ENCODE results near the gene PSAT1.

Gene PSAT1

DNA sequence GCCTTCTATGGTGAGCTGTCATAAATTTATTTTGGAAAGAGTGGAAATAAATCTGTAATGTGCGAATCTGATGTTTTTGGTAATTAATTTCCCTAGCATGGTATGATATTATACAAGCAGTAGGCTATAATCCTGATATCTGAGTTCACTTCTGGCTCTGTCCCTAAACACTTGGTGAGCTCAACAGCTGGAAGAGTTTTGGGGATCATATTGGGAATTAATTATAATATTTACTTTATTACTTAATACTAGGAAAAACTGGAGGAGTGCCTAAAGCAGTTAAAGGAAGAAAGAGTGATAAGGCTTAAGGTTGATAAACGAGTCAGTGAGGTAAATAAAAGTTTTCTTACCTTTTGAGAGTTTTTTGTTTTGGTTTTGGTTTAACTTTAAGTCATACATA lies 34.3 kb upstream of the PSAT1 start:
- DNase-seq (ENCODE audit: low read depth), result no peak
- H3K4me3 ChIP-seq (ENCODE audit: low read length), result no peak overlapping the region
- TF ChIP-seq, protein P1, sequence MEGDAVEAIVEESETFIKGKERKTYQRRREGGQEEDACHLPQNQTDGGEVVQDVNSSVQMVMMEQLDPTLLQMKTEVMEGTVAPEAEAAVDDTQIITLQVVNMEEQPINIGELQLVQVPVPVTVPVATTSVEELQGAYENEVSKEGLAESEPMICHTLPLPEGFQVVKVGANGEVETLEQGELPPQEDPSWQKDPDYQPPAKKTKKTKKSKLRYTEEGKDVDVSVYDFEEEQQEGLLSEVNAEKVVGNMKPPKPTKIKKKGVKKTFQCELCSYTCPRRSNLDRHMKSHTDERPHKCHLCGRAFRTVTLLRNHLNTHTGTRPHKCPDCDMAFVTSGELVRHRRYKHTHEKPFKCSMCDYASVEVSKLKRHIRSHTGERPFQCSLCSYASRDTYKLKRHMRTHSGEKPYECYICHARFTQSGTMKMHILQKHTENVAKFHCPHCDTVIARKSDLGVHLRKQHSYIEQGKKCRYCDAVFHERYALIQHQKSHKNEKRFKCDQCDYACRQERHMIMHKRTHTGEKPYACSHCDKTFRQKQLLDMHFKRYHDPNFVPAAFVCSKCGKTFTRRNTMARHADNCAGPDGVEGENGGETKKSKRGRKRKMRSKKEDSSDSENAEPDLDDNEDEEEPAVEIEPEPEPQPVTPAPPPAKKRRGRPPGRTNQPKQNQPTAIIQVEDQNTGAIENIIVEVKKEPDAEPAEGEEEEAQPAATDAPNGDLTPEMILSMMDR (IDR thresholded peaks at IDR 0.05; ENCODE audit: insufficient read depth, low read depth, low read length, missing control alignments), result no peak

DNA sequence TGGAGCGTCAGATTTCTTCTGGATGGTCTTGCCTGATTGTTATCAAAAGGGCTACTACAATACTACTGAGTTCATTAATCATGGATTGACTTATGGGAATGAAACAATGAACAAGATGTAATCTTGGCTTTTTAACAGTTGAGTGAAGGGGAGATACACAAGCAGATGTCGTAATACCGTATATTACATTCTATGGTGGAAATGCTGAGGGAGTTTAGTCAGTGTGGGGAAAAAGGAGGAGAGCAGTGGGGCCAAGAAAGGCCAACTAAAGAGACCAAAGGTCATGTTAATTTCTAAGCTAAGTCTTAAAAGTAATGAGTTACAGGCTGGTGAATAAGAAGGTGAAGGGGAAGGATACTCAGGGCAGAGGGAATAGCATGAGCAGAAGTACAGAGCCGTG lies 29.0 kb upstream of the PSAT1 start:
- TF ChIP-seq, protein P1 (IDR thresholded peaks at IDR 0.05; ENCODE audit: insufficient read depth, low read depth, low read length, missing control alignments), result no peak
- no peak for DNase-seq (ENCODE audit: low read depth)
- no peak overlapping the region for H3K4me3 ChIP-seq (ENCODE audit: low read length)

DNA sequence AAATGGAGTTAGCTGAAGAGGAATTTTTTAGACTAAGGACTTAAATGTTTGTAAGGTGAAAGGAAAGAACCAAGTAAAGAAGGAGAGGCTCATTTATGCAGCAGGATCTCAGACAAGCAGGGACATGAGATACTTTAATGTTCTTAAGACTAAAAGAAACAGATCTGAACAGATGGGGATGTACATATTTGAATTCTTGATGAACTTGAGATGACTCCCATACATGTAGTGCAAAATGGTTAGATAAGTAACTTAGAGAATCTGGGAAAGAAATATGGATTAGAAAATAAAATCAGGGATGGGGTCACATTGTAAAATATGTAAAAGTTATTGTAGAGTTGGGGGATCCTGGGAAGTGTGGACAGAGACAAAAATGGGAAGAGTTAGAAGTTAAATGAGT lies 27.1 kb upstream of the PSAT1 start:
- TF ChIP-seq, protein P1 (IDR thresholded peaks at IDR 0.05; ENCODE audit: insufficient read depth, low read depth, low read length, missing control alignments), result no peak
- no peak for DNase-seq (ENCODE audit: low read depth)
- H3K4me3 ChIP-seq (ENCODE audit: low read length), result no peak overlapping the region

DNA sequence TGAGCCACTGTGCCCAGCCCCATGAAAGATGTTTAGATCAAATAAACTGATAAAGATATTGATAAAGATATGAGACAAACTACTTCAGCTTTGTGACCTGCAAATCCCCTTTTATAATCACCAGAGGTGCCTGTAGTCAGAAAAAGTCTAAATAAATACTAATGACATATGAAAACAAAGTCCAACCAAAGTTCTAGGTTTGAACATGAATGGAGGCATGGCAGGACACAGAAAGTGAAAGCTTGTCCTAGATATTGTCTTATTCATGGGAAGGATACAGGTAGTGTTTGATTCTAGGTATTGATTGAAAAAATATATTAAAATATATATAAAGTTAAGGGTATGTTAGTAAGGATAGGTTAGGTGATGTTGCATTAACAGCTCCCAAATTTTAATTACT lies 24.6 kb upstream of the PSAT1 start:
- TF ChIP-seq, protein P1 (IDR thresholded peaks at IDR 0.05; ENCODE audit: insufficient read depth, low read depth, low read length, missing control alignments), result no peak
- H3K4me3 ChIP-seq (ENCODE audit: low read length), result no peak overlapping the region
- DNase-seq (ENCODE audit: low read depth), result no peak

DNA sequence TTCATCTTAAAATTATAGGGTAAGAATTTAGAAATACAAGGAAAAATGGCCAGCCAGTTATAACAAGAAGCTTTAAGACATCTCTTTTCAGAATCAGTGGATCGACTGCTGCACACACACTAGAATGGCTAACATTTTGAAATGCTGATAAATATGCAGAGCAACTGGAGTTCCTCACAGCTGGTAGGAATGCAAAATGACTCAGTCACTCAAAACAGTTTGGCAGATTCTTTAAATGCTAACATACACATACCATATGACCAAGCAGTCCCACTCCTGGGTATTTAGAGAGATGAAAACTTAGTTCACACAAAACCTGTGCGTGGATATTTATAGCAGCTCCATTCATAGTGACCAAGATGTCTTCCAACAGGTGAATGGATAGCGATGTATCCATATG lies 23.2 kb upstream of the PSAT1 start:
- peak; percentile 25 for DNase-seq (ENCODE audit: low read depth)
- no peak overlapping the region for H3K4me3 ChIP-seq (ENCODE audit: low read length)
- TF ChIP-seq, protein P1 (IDR thresholded peaks at IDR 0.05; ENCODE audit: insufficient read depth, low read depth, low read length, missing control alignments), result no peak

DNA sequence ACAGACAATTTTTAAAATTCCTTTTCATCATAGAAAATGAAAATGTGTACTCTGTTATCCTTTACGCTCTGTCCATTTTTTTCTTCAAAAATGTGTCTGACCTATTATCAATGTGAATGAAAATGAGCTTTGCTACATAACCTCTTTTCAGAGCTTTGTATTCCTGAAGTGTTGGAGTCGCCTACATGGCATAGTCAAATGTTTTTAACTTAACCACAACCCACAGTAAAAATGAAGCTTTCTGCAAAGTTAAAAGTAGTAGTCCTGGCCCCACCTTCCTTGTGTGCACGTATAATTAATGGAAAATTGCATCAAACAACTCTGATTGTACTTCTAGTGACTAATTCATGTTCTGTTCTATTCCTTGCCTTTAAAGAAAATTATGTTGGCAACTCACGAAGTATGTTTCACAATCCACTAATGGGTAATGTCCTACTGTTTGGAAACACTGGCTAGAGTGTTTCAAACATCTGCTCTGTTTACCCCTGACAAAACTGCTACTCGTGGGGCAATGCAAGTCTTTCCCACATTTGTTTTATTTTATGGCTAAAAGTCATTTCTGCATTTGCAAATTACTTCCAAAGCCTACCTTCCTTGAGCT lies 18.6 kb upstream of the PSAT1 start:
- DNase-seq (ENCODE audit: low read depth), result peak; percentile 80
- H3K4me3 ChIP-seq (ENCODE audit: low read length), result no peak overlapping the region
- TF ChIP-seq, protein P1 (IDR thresholded peaks at IDR 0.05; ENCODE audit: insufficient read depth, low read depth, low read length, missing control alignments), result no peak

DNA sequence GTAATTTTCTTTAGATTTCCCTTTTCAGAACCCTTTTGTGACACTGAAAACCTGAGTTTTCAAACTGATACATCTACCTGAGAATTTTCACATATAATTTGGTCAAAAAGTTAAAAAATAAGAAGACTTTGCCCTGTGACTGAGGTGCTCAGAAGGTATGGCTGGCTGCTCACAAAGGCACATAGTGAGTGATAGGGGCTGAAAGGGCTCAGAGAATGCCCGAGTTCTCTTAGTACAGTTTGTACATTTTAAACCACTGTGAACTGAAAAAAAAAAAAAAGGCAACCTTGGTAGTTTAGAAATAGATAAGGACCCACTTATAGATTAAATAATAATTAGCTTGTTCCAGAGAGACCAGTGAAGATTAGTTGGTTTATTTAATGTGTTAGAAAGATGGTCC lies 18.1 kb upstream of the PSAT1 start:
- DNase-seq (ENCODE audit: low read depth), result no peak
- H3K4me3 ChIP-seq (ENCODE audit: low read length), result no peak overlapping the region
- TF ChIP-seq, protein P1 (IDR thresholded peaks at IDR 0.05; ENCODE audit: insufficient read depth, low read depth, low read length, missing control alignments), result no peak

All from epithelial cell of esophagus (primary cell).